ENCODE data around the gene CDH13.

DNA sequence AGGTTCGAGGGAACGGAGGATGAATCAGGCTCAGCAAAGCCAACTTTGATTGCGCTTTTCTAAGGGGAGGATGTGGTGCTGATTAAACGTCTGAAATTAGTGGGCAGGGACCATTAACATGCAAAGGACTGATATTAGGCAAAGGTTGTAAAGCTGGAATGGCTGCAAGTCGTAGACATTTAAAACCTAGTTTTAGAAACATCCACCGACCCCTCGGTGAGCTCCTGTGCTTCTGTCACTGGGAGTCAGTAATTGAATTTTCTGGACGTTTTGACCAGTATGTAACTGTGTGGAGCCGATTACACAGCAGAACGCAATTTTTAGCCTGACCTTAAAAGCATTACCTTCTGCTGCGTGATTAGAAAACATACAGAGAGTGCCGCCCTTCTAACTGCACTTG, 960.4 kb downstream of the CDH13 start:
- TF ChIP-seq CTCF (IDR thresholded peaks at IDR 0.05) = no peak
- TF ChIP-seq ZFX (IDR thresholded peaks at IDR 0.05; ENCODE audit: borderline replicate concordance) = no peak
